Right lobe of liver (tissue), 4 donors: ENCODE results near the gene ITGB1.

ENCODE experiments used
- CTCF ChIP-seq, 4 donors: fragments of 200-600 bp in 3 of 4; fragments of 450-650 bp in 1 of 4; IDR thresholded peaks; one replicate each; pipeline versions ENCODE4 v1.5.1 to v1.8.0; 2016 to 2022; ENCODE audit warnings: antibody characterized with exemption in 4 of 4, mild to moderate bottlenecking in 2 of 4
- POLR2A ChIP-seq: fragments of 450-650 bp; IDR thresholded peaks from one replicate; pipeline ENCODE4 v1.6.1; 2017; ENCODE audit warnings: antibody characterized with exemption, mild to moderate bottlenecking
- donor health status: DM: no; HTN: no; CAD: no.
- donor health status: DM: no; HTN: no; CAD: no.
- donor health status: DM: no; HTN: yes; CAD: no.

DNA sequence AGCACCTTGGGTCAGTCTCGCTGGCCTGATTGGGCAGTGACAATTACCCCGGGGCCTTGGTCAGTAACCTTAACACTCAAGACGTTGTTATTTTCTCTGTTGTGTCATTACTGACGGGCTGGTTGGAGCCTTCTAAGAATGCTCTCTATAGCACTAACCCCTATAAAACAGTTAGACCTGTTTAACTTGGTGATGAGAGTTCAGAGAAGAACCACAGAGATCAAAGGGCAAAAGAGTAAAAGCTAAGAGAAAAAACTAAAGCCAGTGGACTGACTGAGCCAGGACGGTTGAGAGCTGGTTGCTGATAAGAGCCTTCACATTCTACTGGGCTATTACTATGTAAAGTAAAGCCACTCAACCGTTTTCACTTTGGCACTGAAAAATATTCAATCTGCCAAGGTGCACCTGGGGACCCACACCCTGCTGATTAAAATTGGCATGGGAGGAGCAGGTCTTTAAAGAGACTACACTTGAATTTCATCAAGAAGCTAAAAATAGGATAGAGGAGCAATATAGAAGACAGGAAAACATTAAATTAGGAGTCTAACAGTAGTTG is 13.6 kb upstream of the ITGB1 start:
- TF ChIP-seq CTCF (IDR thresholded peaks at IDR 0.05) (no peak), POLR2A (no peak)
